AG09319 (cell line): Measurements from ENCODE around the gene TMEM54.

Experiments
- DNase-seq: peaks from one replicate; pipeline ENCODE4 v3.0.0-alpha.2; 2010; ENCODE audit warnings: low read depth; ENCODE audit errors: extremely low read depth
- CTCF ChIP-seq: IDR thresholded peaks from 2 replicates; pipeline ENCODE4 v1.5.1; 2011; ENCODE audit warnings: low read depth, mild to moderate bottlenecking, inconsistent platforms, low read length, moderate library complexity

The TMEM54 gene

GRCh38 chr1:32898056-32898455 lies 3.1 kb downstream of the TMEM54 start:
- no peak for TF ChIP-seq CTCF
- no peak for DNase-seq

GRCh38 chr1:32897082-32898049 lies 3.8 kb downstream of the TMEM54 start:
- no peak for TF ChIP-seq CTCF
- DNase-seq = no peak

GRCh38 chr1:32896451-32896850 lies 4.7 kb downstream of the TMEM54 start:
- TF ChIP-seq CTCF = no peak
- no peak for DNase-seq

GRCh38 chr1:32895325-32896215 lies 5.6 kb downstream of the TMEM54 start:
- TF ChIP-seq CTCF = no peak
- DNase-seq = no peak

GRCh38 chr1:32894681-32895080 lies 6.5 kb downstream of the TMEM54 start:
- no peak for DNase-seq
- no peak for TF ChIP-seq CTCF

- TF ChIP-seq CTCF = no peak
- DNase-seq = no peak
Measured at GRCh38 chr1:32894019-32894600, 7.1 kb downstream of the TMEM54 start.
